GM12878 (cell line): ENCODE data around the gene CTNNA3. TPM values are rescaled to one million over a fixed set of nuclear protein-coding genes. Genes with fewer than 3 reads are reported as not detected.
A peak's percentile ranks its signal among the peaks of the same experiment; 100 is the strongest.

Experiments
- ATAC-seq: fragments of 200-7000 bp; cut with Tn5 transposase; 3 replicates; pipeline ENCODE4 v1.9.1; 2020; ENCODE audit warnings: mild to moderate bottlenecking, moderate library complexity
- BruUV-seq: library from RNA; stranded (reverse); fragments of 400-500 nt; replicated peaks from 2 replicates; lab custom pipeline; 2021; lab: Mats Ljungman, UMichigan
- CTCF ChIA-PET: fragments of 300-600 bp; sonication (Branson Sonifier 250); formaldehyde crosslinking; extraction: SDS; loops from one replicate; lab custom pipeline; 2021; ENCODE audit warnings: inconsistent platforms; lab: Yijun Ruan, JAX
- POLR2A ChIA-PET: fragments of 350-600 bp; formaldehyde crosslinking; extraction: SDS; loops from one replicate; lab custom pipeline; 2021; ENCODE audit warnings: inconsistent platforms; lab: Charles Lee
- RAD21 ChIA-PET: fragments of 300-600 bp; sonication (Branson Sonifier 250); formaldehyde crosslinking; loops from one replicate; lab custom pipeline; 2023; ENCODE audit warnings: antibody characterized with exemption; ENCODE audit not compliant: unreplicated experiment; lab: Charles Lee
- SMC1A ChIA-PET: fragments of 300-600 bp; sonication (Branson Sonifier 250); formaldehyde crosslinking; loops from one replicate; lab custom pipeline; 2023; ENCODE audit not compliant: unreplicated experiment, uncharacterized antibody; lab: Charles Lee
- DNase-seq: peaks from one replicate; pipeline ENCODE4 v3.0.0-alpha.2; 2011; ENCODE audit warnings: low read depth, low spot score
- FAIRE-seq: peaks from 3 replicates; lab custom pipeline; 2011; peaks lifted over from hg19 to GRCh38; lab: Jason Lieb, UNC
- H2AFZ ChIP-seq: 2 replicates; pipeline ENCODE4 v1.6.0; 2011; ENCODE audit warnings: low read depth, low read length, control low read depth; ENCODE audit not compliant: control insufficient read depth
- H3K27ac ChIP-seq: 2 replicates; pipeline ENCODE4 v1.5.1; 2011; ENCODE audit warnings: control low read depth; ENCODE audit not compliant: control insufficient read depth, insufficient read depth
- H3K27me3 ChIP-seq, 2 experiments: replicated peaks in 1 of 2; 2 replicates each; pipeline versions ENCODE4 v1.6.0 to v1.6.1; 2011; ENCODE audit warnings: low read length in 1 of 2; ENCODE audit not compliant: control insufficient read depth in 2 of 2, insufficient read depth in 2 of 2
- H3K36me3 ChIP-seq, 2 experiments: 2 replicates each; pipeline ENCODE4 v1.5.1; 2011; ENCODE audit warnings: low read length in 1 of 2; ENCODE audit not compliant: control insufficient read depth in 2 of 2, insufficient read depth in 2 of 2
- H3K4me1 ChIP-seq: 2 replicates; pipeline ENCODE4 v1.6.1; 2011; ENCODE audit warnings: mild to moderate bottlenecking, low read length, moderate library complexity, mixed read lengths; ENCODE audit not compliant: control insufficient read depth, insufficient read depth
- H3K4me2 ChIP-seq: 2 replicates; pipeline ENCODE4 v1.6.0; 2011; ENCODE audit warnings: control low read depth; ENCODE audit not compliant: control insufficient read depth, insufficient read depth
- H3K4me3 ChIP-seq: fragments of 200-600 bp; sonication (generic); 2 replicates; pipeline ENCODE4 v1.5.1; 2016
- H3K79me2 ChIP-seq: 2 replicates; pipeline ENCODE4 v1.6.0; 2011; ENCODE audit warnings: low read length; ENCODE audit not compliant: control insufficient read depth, insufficient read depth
- H3K9ac ChIP-seq: 2 replicates; pipeline ENCODE4 v1.8.0; 2011; ENCODE audit warnings: low read length, control low read depth, mixed read lengths; ENCODE audit not compliant: control insufficient read depth, insufficient read depth
- H3K9me3 ChIP-seq: replicated peaks from 3 replicates; pipeline ENCODE4 v1.5.1; 2011; ENCODE audit warnings: mild to moderate bottlenecking, low read length; ENCODE audit not compliant: control insufficient read depth, insufficient read depth
- H4K20me1 ChIP-seq: 2 replicates; pipeline ENCODE4 v1.6.0; 2011; ENCODE audit not compliant: control insufficient read depth, insufficient read depth
- ATF7 ChIP-seq: fragments of 450-650 bp; IDR thresholded peaks from 2 replicates; pipeline ENCODE4 v1.6.1; 2016; ENCODE audit warnings: low read depth, mild to moderate bottlenecking
- E4F1 ChIP-seq: fragments of 450-650 bp; IDR thresholded peaks from 2 replicates; pipeline ENCODE4 v1.6.1; 2018; ENCODE audit warnings: borderline replicate concordance, mild to moderate bottlenecking; ENCODE audit not compliant: partially characterized antibody
- NR2C2 ChIP-seq: IDR thresholded peaks from 2 replicates; pipeline ENCODE4 v1.6.1; 2011; ENCODE audit warnings: borderline replicate concordance, low read depth; ENCODE audit not compliant: control insufficient read depth, insufficient read length
- SMARCA5 ChIP-seq: fragments of 450-650 bp; IDR thresholded peaks from 2 replicates; pipeline ENCODE4 v1.6.1; 2017; ENCODE audit warnings: mild to moderate bottlenecking
- SP1 ChIP-seq: IDR thresholded peaks from one replicate; pipeline ENCODE4 v1.6.1; 2011; ENCODE audit warnings: low read depth, low read length
- SPI1 ChIP-seq: IDR thresholded peaks from 2 replicates; pipeline ENCODE4 v1.6.1; 2011; ENCODE audit warnings: low read depth, mild to moderate bottlenecking, low read length, moderate library complexity, borderline replicate concordance; ENCODE audit not compliant: insufficient read depth
- WGBS: methylation state at CpG from one replicate; pipeline ENCODE4 v1.1.6; 2016; ENCODE audit warnings: low lambda C conversion rate; ENCODE audit not compliant: insufficient replicate concordance, insufficient coverage; ENCODE audit errors: missing lambda C conversion rate; 5-methylcytosine and 5-hydroxymethylcytosine counted together
- in situ Hi-C: fragments of 300-500 bp; cut with MboI; formaldehyde crosslinking; loops from 9 replicates; pipeline ENCODE4 v1.14.3; 2018; ENCODE audit warnings: mixed read lengths
- intact Hi-C: fragments of 100-400 bp; cut with micrococcal nuclease; formaldehyde crosslinking; loops from one replicate; pipeline ENCODE4 v1.14.2; 2022; ENCODE audit not compliant: unreplicated experiment
- polyA plus RNA-seq, 11 experiments: library from polyadenylated mRNA; depleted of rRNA in 4 of 11; unstranded in 6 of 11; stranded (reverse) in 5 of 11; fragments of >200 nt; fragmentation: Nextera tagmentation in 4 of 11; fragmentation: Illumina TruSeq in 1 of 11; extraction: Ambion mirVana in 4 of 11; extraction: Trizol in 1 of 11; gene quantifications; 1 replicate in 1 of 11; 2 replicates in 10 of 11; pipeline versions ENCODE4 v1.2.1 to v1.2.3, GENCODE V29; 2011 to 2016; ENCODE audit warnings: inconsistent platforms in 2 of 11, missing spikeins in 2 of 11, low read depth in 1 of 11
- total RNA-seq, 4 experiments: library from RNA; depleted of rRNA in 3 of 4; stranded (reverse); fragments of >200 nt in 3 of 4; fragmentation: Illumina TruSeq in 1 of 4; extraction: Trizol in 1 of 4; gene quantifications; 2 replicates each; pipeline versions ENCODE4 v1.2.1 to v1.2.3, GENCODE V29; 2013 to 2021
- TF ChIP-seq, protein P1 (sequence below): fragments of 150-350 bp; IDR thresholded peaks from 2 replicates; pipeline ENCODE4 v1.6.1; 2016; ENCODE audit warnings: low read depth, low read length

CTNNA3 gene
- total and polyA plus RNA-seq, 10 of the 15 experiments (the other 5 are each of a cell fraction or from before 2014, with no cell fraction given) = under 0.01 to 4.5 (median 0.22) TPM; not detected in 2

GRCh38 chr10:67678335-67678974 is 17.5 kb downstream of the CTNNA3 start (continued):
- TF ChIP-seq E4F1 (no peak), SMARCA5 (no peak), SPI1 (peak; percentile 58; the same call in 1 of the 2 replicates), SP1 (no peak)

- in situ Hi-C loops = no loop called here
- ATAC-seq = no peak
- no peaks in the 10 kb centered on the region for H3K4me1 ChIP-seq
- RAD21 ChIA-PET = interaction anchor here (1.5 kb wide), 1 partner anchor 19 kb away, joined by 3 read pairs; the partner anchor contains the start of gene CTNNA3
- TF ChIP-seq ATF7 (peak; percentile 23; the same call in 1 of the 2 replicates), NR2C2 (no peak)
- TF ChIP-seq, protein P1, sequence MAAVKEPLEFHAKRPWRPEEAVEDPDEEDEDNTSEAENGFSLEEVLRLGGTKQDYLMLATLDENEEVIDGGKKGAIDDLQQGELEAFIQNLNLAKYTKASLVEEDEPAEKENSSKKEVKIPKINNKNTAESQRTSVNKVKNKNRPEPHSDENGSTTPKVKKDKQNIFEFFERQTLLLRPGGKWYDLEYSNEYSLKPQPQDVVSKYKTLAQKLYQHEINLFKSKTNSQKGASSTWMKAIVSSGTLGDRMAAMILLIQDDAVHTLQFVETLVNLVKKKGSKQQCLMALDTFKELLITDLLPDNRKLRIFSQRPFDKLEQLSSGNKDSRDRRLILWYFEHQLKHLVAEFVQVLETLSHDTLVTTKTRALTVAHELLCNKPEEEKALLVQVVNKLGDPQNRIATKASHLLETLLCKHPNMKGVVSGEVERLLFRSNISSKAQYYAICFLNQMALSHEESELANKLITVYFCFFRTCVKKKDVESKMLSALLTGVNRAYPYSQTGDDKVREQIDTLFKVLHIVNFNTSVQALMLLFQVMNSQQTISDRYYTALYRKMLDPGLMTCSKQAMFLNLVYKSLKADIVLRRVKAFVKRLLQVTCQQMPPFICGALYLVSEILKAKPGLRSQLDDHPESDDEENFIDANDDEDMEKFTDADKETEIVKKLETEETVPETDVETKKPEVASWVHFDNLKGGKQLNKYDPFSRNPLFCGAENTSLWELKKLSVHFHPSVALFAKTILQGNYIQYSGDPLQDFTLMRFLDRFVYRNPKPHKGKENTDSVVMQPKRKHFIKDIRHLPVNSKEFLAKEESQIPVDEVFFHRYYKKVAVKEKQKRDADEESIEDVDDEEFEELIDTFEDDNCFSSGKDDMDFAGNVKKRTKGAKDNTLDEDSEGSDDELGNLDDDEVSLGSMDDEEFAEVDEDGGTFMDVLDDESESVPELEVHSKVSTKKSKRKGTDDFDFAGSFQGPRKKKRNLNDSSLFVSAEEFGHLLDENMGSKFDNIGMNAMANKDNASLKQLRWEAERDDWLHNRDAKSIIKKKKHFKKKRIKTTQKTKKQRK = no peak
- TF ChIP-seq, all 136 proteins: peak for 1
- 13% methylated on average over 2 of the region's 2 CpGs for WGBS
- DNase-seq (no peak), FAIRE-seq (no peak)
- Histone ChIP-seq H3K27ac (no peak overlapping the region), H4K20me1 (no peaks in the 10 kb centered on the region), H3K36me3 (no peaks in the 10 kb centered on the region), H3K9ac (no peak overlapping the region), H3K79me2 (no peaks in the 10 kb centered on the region), H3K4me3 (no peak overlapping the region), H3K9me3 (no peaks in the 10 kb centered on the region), H3K4me2 (no peak overlapping the region), H2AFZ (no peak overlapping the region), H3K27me3 (peaks cover 0 to 3% of the 10 kb centered on the region in 2 experiments; a peak in 1 of 4 replicates)
- intact Hi-C loops = no loop called here
- SMC1A ChIA-PET = interaction anchor here (0.9 to 3.6 kb wide), 5 partner anchors 9 to 104 kb away, joined by 3 to 18 read pairs (median 3); partner anchors contain the start of gene CTNNA3
- POLR2A ChIA-PET = no interaction called here
- CTCF ChIA-PET = interaction anchor here (1.0 to 3.6 kb wide), 4 partner anchors 9 to 103 kb away, joined by 4 to 19 read pairs (median 6); partner anchors contain the start of gene CTNNA3
- no TSS peak for BruUV-seq
Measured at GRCh38 chr10:67676208-67676825, 19.7 kb downstream of the CTNNA3 start.
